Measurements from ENCODE around the gene ZNF133.

The ZNF133 gene

GRCh38 chr20:18288749-18289267, 481 bp downstream of the ZNF133 start:
- peak overlapping the region; percentile 92 for H3K4me3 ChIP-seq (ENCODE audit: low read length)
- H3K4me1 ChIP-seq (ENCODE audit: insufficient read depth, low read length): peaks cover 10% of the 10 kb centered on the region; the same call in 1 of the 2 replicates
- H3K36me3 ChIP-seq (ENCODE audit: insufficient read depth, low read depth, low read length): peaks cover 15% of the 10 kb centered on the region
- H3K9ac ChIP-seq (ENCODE audit: low read depth, low read length): peak overlapping the region; percentile 87
- H3K9me3 ChIP-seq (ENCODE audit: insufficient read depth, low read depth, low read length): peaks cover 19% of the 10 kb centered on the region
- H3K27ac ChIP-seq (ENCODE audit: low read length): peak overlapping the region; percentile 5
- no peaks in the 10 kb centered on the region for H3K27me3 ChIP-seq (ENCODE audit: insufficient read depth, low read length)

DNA sequence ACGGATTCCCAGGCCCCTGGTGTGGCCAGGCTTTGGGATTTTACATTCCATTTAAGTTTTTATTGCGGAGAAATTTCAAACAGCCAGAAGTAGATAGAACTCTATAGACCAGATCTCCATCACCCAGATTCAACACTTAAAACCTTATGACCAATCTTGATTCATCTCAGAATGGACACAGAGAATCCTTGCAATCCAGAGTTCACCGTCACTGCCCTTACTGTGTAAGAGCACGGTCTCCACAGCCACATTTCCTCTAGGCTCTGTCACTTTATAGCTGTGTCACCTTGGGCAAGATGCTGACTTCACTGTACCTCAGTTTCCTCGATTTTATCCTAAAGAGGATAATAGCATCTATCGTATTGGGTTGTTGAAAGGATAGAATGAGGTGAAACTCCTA, 979 bp downstream of the ZNF133 start:
- Histone ChIP-seq H3K27me3 (ENCODE audit: insufficient read depth, low read length) (no peaks in the 10 kb centered on the region), H3K9me3 (ENCODE audit: insufficient read depth, low read depth, low read length) (peaks cover 16% of the 10 kb centered on the region), H3K4me1 (ENCODE audit: insufficient read depth, low read length) (peaks cover 10% of the 10 kb centered on the region; the same call in 1 of the 2 replicates), H3K27ac (ENCODE audit: low read length) (no peak overlapping the region), H3K9ac (ENCODE audit: low read depth, low read length) (peak overlapping the region; percentile 87), H3K4me3 (ENCODE audit: low read length) (peak overlapping the region; percentile 92), H3K36me3 (ENCODE audit: insufficient read depth, low read depth, low read length) (peaks cover 15% of the 10 kb centered on the region)

GRCh38 chr20:18299364-18299763, 11.0 kb downstream of the ZNF133 start:
- H3K27ac ChIP-seq (ENCODE audit: low read length): no peak overlapping the region
- H3K9me3 ChIP-seq (ENCODE audit: insufficient read depth, low read depth, low read length): no peaks in the 10 kb centered on the region
- H3K4me3 ChIP-seq (ENCODE audit: low read length): no peak overlapping the region
- no peaks in the 10 kb centered on the region for H3K4me1 ChIP-seq (ENCODE audit: insufficient read depth, low read length)
- peaks cover 15% of the 10 kb centered on the region; the same call in 1 of the 2 replicates for H3K36me3 ChIP-seq (ENCODE audit: insufficient read depth, low read depth, low read length)
- H3K9ac ChIP-seq (ENCODE audit: low read depth, low read length): no peak overlapping the region
- no peaks in the 10 kb centered on the region for H3K27me3 ChIP-seq (ENCODE audit: insufficient read depth, low read length)

DNA sequence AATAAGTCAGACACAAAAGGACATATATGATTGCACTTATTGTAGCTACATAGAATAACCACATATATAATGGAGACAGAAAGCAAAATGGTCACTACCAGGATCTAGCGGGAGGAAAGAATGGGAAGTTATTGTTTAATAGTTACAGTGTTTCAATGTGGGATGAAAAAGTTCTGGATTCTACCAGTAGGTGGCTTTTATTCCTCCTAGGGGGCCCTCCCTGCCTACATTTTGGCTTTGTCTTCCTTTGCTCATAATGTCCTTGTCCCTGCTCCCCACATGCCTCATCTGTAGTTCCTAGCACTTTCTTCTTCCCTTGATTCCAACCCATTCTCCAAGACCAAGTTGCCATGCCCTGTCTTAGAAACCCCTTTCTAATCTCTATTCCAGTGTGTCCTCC, 16.3 kb downstream of the ZNF133 start:
- Histone ChIP-seq H3K36me3 (ENCODE audit: insufficient read depth, low read depth, low read length) (peaks cover 7% of the 10 kb centered on the region; the same call in 1 of the 2 replicates), H3K27me3 (ENCODE audit: insufficient read depth, low read length) (no peaks in the 10 kb centered on the region), H3K9ac (ENCODE audit: low read depth, low read length) (no peak overlapping the region), H3K9me3 (ENCODE audit: insufficient read depth, low read depth, low read length) (no peaks in the 10 kb centered on the region), H3K4me3 (ENCODE audit: low read length) (no peak overlapping the region), H3K27ac (ENCODE audit: low read length) (no peak overlapping the region), H3K4me1 (ENCODE audit: insufficient read depth, low read length) (no peaks in the 10 kb centered on the region)

- Histone ChIP-seq H3K9ac (ENCODE audit: low read depth, low read length) (no peak overlapping the region), H3K36me3 (ENCODE audit: insufficient read depth, low read depth, low read length) (peaks cover 8% of the 10 kb centered on the region; the same call in 1 of the 2 replicates), H3K4me3 (ENCODE audit: low read length) (no peak overlapping the region), H3K27ac (ENCODE audit: low read length) (no peak overlapping the region), H3K9me3 (ENCODE audit: insufficient read depth, low read depth, low read length) (no peaks in the 10 kb centered on the region), H3K27me3 (ENCODE audit: insufficient read depth, low read length) (no peaks in the 10 kb centered on the region), H3K4me1 (ENCODE audit: insufficient read depth, low read length) (no peaks in the 10 kb centered on the region)
These were observed 19.0 kb downstream of the ZNF133 start for GRCh38 chr20:18307301-18307700.

GRCh38 chr20:18310051-18310450, 21.7 kb downstream of the ZNF133 start:
- Histone ChIP-seq H3K27me3 (ENCODE audit: insufficient read depth, low read length) (no peaks in the 10 kb centered on the region), H3K9me3 (ENCODE audit: insufficient read depth, low read depth, low read length) (no peaks in the 10 kb centered on the region), H3K27ac (ENCODE audit: low read length) (no peak overlapping the region), H3K36me3 (ENCODE audit: insufficient read depth, low read depth, low read length) (peaks cover 14% of the 10 kb centered on the region), H3K9ac (ENCODE audit: low read depth, low read length) (no peak overlapping the region), H3K4me1 (ENCODE audit: insufficient read depth, low read length) (no peaks in the 10 kb centered on the region), H3K4me3 (ENCODE audit: low read length) (no peak overlapping the region)

GRCh38 chr20:18310592-18310991, 22.3 kb downstream of the ZNF133 start:
- H3K9ac ChIP-seq (ENCODE audit: low read depth, low read length): no peak overlapping the region
- H3K27me3 ChIP-seq (ENCODE audit: insufficient read depth, low read length): no peaks in the 10 kb centered on the region
- H3K4me1 ChIP-seq (ENCODE audit: insufficient read depth, low read length): no peaks in the 10 kb centered on the region
- H3K36me3 ChIP-seq (ENCODE audit: insufficient read depth, low read depth, low read length): peaks cover 20% of the 10 kb centered on the region
- H3K27ac ChIP-seq (ENCODE audit: low read length): no peak overlapping the region
- H3K4me3 ChIP-seq (ENCODE audit: low read length): no peak overlapping the region
- H3K9me3 ChIP-seq (ENCODE audit: insufficient read depth, low read depth, low read length): no peaks in the 10 kb centered on the region

GRCh38 chr20:18312723-18313122, 24.4 kb downstream of the ZNF133 start:
- H3K27ac ChIP-seq (ENCODE audit: low read length): no peak overlapping the region

GRCh38 chr20:18313411-18313810, 25.1 kb downstream of the ZNF133 start:
- no peaks in the 10 kb centered on the region for H3K4me1 ChIP-seq (ENCODE audit: insufficient read depth, low read length)
- no peaks in the 10 kb centered on the region for H3K9me3 ChIP-seq (ENCODE audit: insufficient read depth, low read depth, low read length)
- no peak overlapping the region for H3K27ac ChIP-seq (ENCODE audit: low read length)
- H3K9ac ChIP-seq (ENCODE audit: low read depth, low read length): no peak overlapping the region
- H3K36me3 ChIP-seq (ENCODE audit: insufficient read depth, low read depth, low read length): peaks cover 38% of the 10 kb centered on the region
- H3K27me3 ChIP-seq (ENCODE audit: insufficient read depth, low read length): no peaks in the 10 kb centered on the region
- H3K4me3 ChIP-seq (ENCODE audit: low read length): no peak overlapping the region

More at GRCh38 chr20:18312723-18313122, 24.4 kb downstream of the ZNF133 start:
- H3K4me3 ChIP-seq (ENCODE audit: low read length): no peak overlapping the region
- no peaks in the 10 kb centered on the region for H3K9me3 ChIP-seq (ENCODE audit: insufficient read depth, low read depth, low read length)
- H3K36me3 ChIP-seq (ENCODE audit: insufficient read depth, low read depth, low read length): peaks cover 38% of the 10 kb centered on the region
- no peaks in the 10 kb centered on the region for H3K27me3 ChIP-seq (ENCODE audit: insufficient read depth, low read length)
- H3K9ac ChIP-seq (ENCODE audit: low read depth, low read length): no peak overlapping the region
- H3K4me1 ChIP-seq (ENCODE audit: insufficient read depth, low read length): no peaks in the 10 kb centered on the region

GRCh38 chr20:18314786-18315406, 26.6 kb downstream of the ZNF133 start:
- Histone ChIP-seq H3K4me1 (ENCODE audit: insufficient read depth, low read length) (no peaks in the 10 kb centered on the region), H3K27me3 (ENCODE audit: insufficient read depth, low read length) (no peaks in the 10 kb centered on the region), H3K9me3 (ENCODE audit: insufficient read depth, low read depth, low read length) (no peaks in the 10 kb centered on the region), H3K27ac (ENCODE audit: low read length) (no peak overlapping the region), H3K4me3 (ENCODE audit: low read length) (no peak overlapping the region), H3K9ac (ENCODE audit: low read depth, low read length) (no peak overlapping the region), H3K36me3 (ENCODE audit: insufficient read depth, low read depth, low read length) (peaks cover 30% of the 10 kb centered on the region)

DNA sequence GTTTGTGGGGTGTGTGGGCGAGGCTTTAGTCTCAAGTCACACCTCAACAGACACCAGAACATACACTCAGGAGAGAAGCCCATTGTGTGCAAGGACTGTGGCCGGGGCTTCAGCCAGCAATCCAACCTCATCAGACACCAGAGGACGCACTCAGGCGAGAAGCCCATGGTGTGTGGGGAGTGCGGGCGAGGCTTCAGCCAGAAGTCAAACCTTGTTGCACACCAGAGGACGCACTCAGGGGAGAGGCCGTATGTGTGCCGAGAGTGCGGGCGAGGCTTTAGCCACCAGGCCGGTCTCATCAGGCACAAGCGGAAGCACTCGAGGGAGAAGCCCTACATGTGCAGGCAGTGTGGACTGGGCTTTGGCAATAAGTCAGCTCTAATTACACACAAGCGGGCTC, 27.8 kb downstream of the ZNF133 start:
- Histone ChIP-seq H3K36me3 (ENCODE audit: insufficient read depth, low read depth, low read length) (peaks cover 30% of the 10 kb centered on the region), H3K9me3 (ENCODE audit: insufficient read depth, low read depth, low read length) (no peaks in the 10 kb centered on the region), H3K27ac (ENCODE audit: low read length) (no peak overlapping the region), H3K4me3 (ENCODE audit: low read length) (no peak overlapping the region), H3K9ac (ENCODE audit: low read depth, low read length) (no peak overlapping the region), H3K4me1 (ENCODE audit: insufficient read depth, low read length) (no peaks in the 10 kb centered on the region), H3K27me3 (ENCODE audit: insufficient read depth, low read length) (no peaks in the 10 kb centered on the region)

- Histone ChIP-seq H3K27ac (ENCODE audit: low read length) (no peak overlapping the region), H3K4me3 (ENCODE audit: low read length) (no peak overlapping the region), H3K27me3 (ENCODE audit: insufficient read depth, low read length) (no peaks in the 10 kb centered on the region), H3K9ac (ENCODE audit: low read depth, low read length) (no peak overlapping the region), H3K4me1 (ENCODE audit: insufficient read depth, low read length) (peaks cover 25% of the 10 kb centered on the region), H3K36me3 (ENCODE audit: insufficient read depth, low read depth, low read length) (peaks cover 11% of the 10 kb centered on the region; the same call in 1 of the 2 replicates), H3K9me3 (ENCODE audit: insufficient read depth, low read depth, low read length) (no peaks in the 10 kb centered on the region)
These were observed 33.0 kb downstream of the ZNF133 start for GRCh38 chr20:18321316-18321715.

All from iPS-20b (cell line).